Calu3 (cell line): ENCODE measurements around the gene ZBTB32. TPM values are rescaled to one million over a fixed set of nuclear protein-coding genes. Genes with fewer than 3 reads are reported as not detected.
A peak's percentile ranks its signal among the peaks of the same experiment; 100 is the strongest.

ENCODE experiments used
- BruUV-seq: library from RNA; stranded (reverse); fragments of 400-500 nt; replicated peaks from 2 replicates; lab custom pipeline; 2021; lab: Mats Ljungman, UMichigan
- CTCF ChIA-PET: fragments of 300-600 bp; sonication (Branson Sonifier 250); formaldehyde crosslinking; loops from one replicate; lab custom pipeline; 2022; ENCODE audit warnings: antibody characterized with exemption; lab: Charles Lee
- DNase-seq: peaks from one replicate; pipeline ENCODE4 v3.0.0; 2022
- H3K27ac Mint-ChIP-seq: one replicate; pipeline ENCODE4 v1.8.0; 2022; ENCODE audit warnings: mixed read lengths; ENCODE audit not compliant: unreplicated experiment
- H3K27me3 Mint-ChIP-seq: one replicate; pipeline ENCODE4 v1.8.0; 2022; ENCODE audit warnings: mixed read lengths; ENCODE audit not compliant: unreplicated experiment
- H3K36me3 Mint-ChIP-seq: one replicate; pipeline ENCODE4 v1.8.0; 2022; ENCODE audit warnings: mild to moderate bottlenecking, moderate library complexity, mixed read lengths; ENCODE audit not compliant: insufficient read depth, unreplicated experiment
- H3K4me1 Mint-ChIP-seq: one replicate; pipeline ENCODE4 v1.8.0; 2022; ENCODE audit warnings: mild to moderate bottlenecking, low read depth, mixed read lengths; ENCODE audit not compliant: unreplicated experiment
- H3K4me3 Mint-ChIP-seq: one replicate; pipeline ENCODE4 v1.8.0; 2022; ENCODE audit warnings: mild to moderate bottlenecking, low read depth, moderate library complexity, mixed read lengths; ENCODE audit not compliant: unreplicated experiment
- H3K9me3 Mint-ChIP-seq: one replicate; pipeline ENCODE4 v1.8.0; 2022; ENCODE audit warnings: low read depth, mixed read lengths; ENCODE audit not compliant: unreplicated experiment
- CTCF ChIP-seq: fragments of 200-600 bp; IDR thresholded peaks from one replicate; pipeline ENCODE4 v1.8.0; 2022; ENCODE audit warnings: antibody characterized with exemption; ENCODE audit not compliant: unreplicated experiment
- intact Hi-C: fragments of 100-400 bp; cut with micrococcal nuclease; formaldehyde crosslinking; loops from one replicate; pipeline ENCODE4 v1.10.0; 2022; ENCODE audit not compliant: unreplicated experiment
- total RNA-seq: library from RNA; stranded (reverse); gene quantifications from 2 replicates; pipeline ENCODE4 v1.2.3, GENCODE V29; 2022

ZBTB32 gene
- total RNA-seq, 1 experiment from 2014 or later, result not detected

GRCh38 chr19:35693835-35694599 lies 10.3 kb upstream of the ZBTB32 start:
- Mint-ChIP-seq H3K9me3 (no peaks in the 10 kb centered on the region), H3K36me3 (no peaks in the 10 kb centered on the region), H3K27me3 (no peaks in the 10 kb centered on the region), H3K4me1 (peaks cover 8% of the 10 kb centered on the region), H3K4me3 (no peak overlapping the region), H3K27ac (no peak overlapping the region)
- CTCF ChIA-PET, result interaction anchor here (0.6 to 1.2 kb wide), 5 partner anchors 8 to 129 kb away, joined by 3 to 7 read pairs (median 4); no protein-coding TSS in a partner anchor
- BruUV-seq, result no TSS peak
- intact Hi-C loops, result loop anchor here (1.0 to 5.0 kb wide), 4 partner anchors 23 to 237 kb away; no protein-coding TSS in a partner anchor
- DNase-seq, result peak; percentile 94
- TF ChIP-seq CTCF, result peak; percentile 99

GRCh38 chr19:35695895-35696422 lies 8.4 kb upstream of the ZBTB32 start:
- H3K36me3 Mint-ChIP-seq, result no peaks in the 10 kb centered on the region
- intact Hi-C loops, result no loop called here
- peaks cover 8% of the 10 kb centered on the region for H3K4me1 Mint-ChIP-seq
- no peak for DNase-seq
- H3K9me3 Mint-ChIP-seq, result no peaks in the 10 kb centered on the region
- H3K4me3 Mint-ChIP-seq, result no peak overlapping the region
- TF ChIP-seq CTCF, result no peak
- H3K27me3 Mint-ChIP-seq, result no peaks in the 10 kb centered on the region
- BruUV-seq, result no TSS peak
- H3K27ac Mint-ChIP-seq, result no peak overlapping the region
- CTCF ChIA-PET, result no interaction called here

- intact Hi-C loops, result no loop called here
- Mint-ChIP-seq H3K9me3 (no peaks in the 10 kb centered on the region), H3K4me3 (no peak overlapping the region), H3K36me3 (peaks cover under 1% of the 10 kb centered on the region), H3K4me1 (peaks cover 9% of the 10 kb centered on the region), H3K27me3 (no peaks in the 10 kb centered on the region), H3K27ac (no peak overlapping the region)
- TF ChIP-seq CTCF, result no peak
- no peak for DNase-seq
- no TSS peak for BruUV-seq
- CTCF ChIA-PET, result no interaction called here
Measured at GRCh38 chr19:35696835-35697234, 7.5 kb upstream of the ZBTB32 start.

GRCh38 chr19:35702223-35703012 lies 1.9 kb upstream of the ZBTB32 start:
- peak; percentile 95 for DNase-seq
- CTCF ChIA-PET, result interaction anchor here (0.5 to 2.0 kb wide), 8 partner anchors 8 to 104 kb away, joined by 3 to 5 read pairs (median 3); no protein-coding TSS in a partner anchor
- Mint-ChIP-seq H3K27ac (peak overlapping the region; percentile 66), H3K27me3 (no peaks in the 10 kb centered on the region), H3K4me1 (peaks cover 8% of the 10 kb centered on the region), H3K4me3 (peak overlapping the region; percentile 88), H3K9me3 (no peaks in the 10 kb centered on the region), H3K36me3 (peaks cover 11% of the 10 kb centered on the region)
- intact Hi-C loops, result no loop called here
- no TSS peak for BruUV-seq
- TF ChIP-seq CTCF, result no peak
